Gastrocnemius medialis (tissue), 4 donors: ENCODE results near the gene LRIG3.

Source experiments
- CTCF ChIP-seq, 5 experiments: fragments of 450-650 bp in 3 of 5; fragments of 200-600 bp in 2 of 5; sonication (generic) in 2 of 5; IDR thresholded peaks in 4 of 5; conservative IDR thresholded peaks in 1 of 5; 1 replicate in 4 of 5; 2 replicates in 1 of 5; pipeline ENCODE4 v1.5.1; 2016 to 2019; ENCODE audit warnings: antibody characterized with exemption in 5 of 5, mild to moderate bottlenecking in 3 of 5, moderate library complexity in 3 of 5
- POLR2A ChIP-seq, 2 donors: fragments of 450-650 bp; IDR thresholded peaks; one replicate each; pipeline ENCODE4 v1.6.1; 2017; ENCODE audit warnings: antibody characterized with exemption in 2 of 2, mild to moderate bottlenecking in 2 of 2, moderate library complexity in 2 of 2

GRCh38 chr12:58925751-58926150 lies 5.4 kb upstream of the LRIG3 start:
- TF ChIP-seq POLR2A (IDR thresholded peaks at IDR 0.05) (no peak), CTCF (IDR thresholded peaks at IDR 0.05 in 4 of 5, conservative IDR thresholded peaks at IDR 0.05 in 1 of 5) (no peak)
